Measurements from ENCODE around the gene INPP5A.

DNA sequence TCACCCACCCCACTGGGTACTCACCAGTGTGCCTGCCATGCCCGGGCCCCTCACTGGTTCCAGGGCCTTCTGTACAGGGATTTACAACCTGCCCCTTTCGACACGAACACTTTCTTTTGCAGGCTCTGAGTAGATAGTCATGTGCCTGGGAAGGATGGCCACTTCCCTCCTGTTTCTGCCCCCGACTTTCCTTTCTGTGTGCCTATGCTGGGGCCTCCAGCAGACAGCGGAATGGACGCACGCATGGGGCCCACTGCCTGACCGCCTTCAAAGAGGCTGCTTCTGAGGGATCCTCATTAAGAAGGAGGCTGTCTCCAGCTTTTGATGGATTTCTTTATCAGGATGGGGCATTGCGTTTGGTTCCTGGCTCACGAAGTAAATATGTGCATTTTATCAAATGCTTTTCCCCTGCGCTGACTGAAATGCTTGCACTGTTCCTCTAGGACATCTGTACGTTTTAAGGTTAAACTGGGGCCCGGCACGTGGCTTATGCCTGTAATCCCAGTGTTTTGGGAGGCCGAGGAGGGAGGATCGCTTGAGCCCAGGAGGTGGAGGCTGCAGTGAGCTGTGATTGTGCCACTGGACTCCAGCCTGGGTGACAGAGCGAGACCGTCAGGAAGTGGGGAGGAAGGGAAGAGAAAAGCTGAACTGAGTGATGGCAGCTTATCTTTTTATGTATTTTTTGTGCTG, 277.7 kb downstream of the INPP5A start:
- TF ChIP-seq, protein P1, sequence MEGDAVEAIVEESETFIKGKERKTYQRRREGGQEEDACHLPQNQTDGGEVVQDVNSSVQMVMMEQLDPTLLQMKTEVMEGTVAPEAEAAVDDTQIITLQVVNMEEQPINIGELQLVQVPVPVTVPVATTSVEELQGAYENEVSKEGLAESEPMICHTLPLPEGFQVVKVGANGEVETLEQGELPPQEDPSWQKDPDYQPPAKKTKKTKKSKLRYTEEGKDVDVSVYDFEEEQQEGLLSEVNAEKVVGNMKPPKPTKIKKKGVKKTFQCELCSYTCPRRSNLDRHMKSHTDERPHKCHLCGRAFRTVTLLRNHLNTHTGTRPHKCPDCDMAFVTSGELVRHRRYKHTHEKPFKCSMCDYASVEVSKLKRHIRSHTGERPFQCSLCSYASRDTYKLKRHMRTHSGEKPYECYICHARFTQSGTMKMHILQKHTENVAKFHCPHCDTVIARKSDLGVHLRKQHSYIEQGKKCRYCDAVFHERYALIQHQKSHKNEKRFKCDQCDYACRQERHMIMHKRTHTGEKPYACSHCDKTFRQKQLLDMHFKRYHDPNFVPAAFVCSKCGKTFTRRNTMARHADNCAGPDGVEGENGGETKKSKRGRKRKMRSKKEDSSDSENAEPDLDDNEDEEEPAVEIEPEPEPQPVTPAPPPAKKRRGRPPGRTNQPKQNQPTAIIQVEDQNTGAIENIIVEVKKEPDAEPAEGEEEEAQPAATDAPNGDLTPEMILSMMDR (conservative IDR thresholded peaks at IDR 0.05): no peak
- TF ChIP-seq ZFX (IDR thresholded peaks at IDR 0.05): no peak
